ENCODE measurements around the gene SP6.

The SP6 gene

DNA sequence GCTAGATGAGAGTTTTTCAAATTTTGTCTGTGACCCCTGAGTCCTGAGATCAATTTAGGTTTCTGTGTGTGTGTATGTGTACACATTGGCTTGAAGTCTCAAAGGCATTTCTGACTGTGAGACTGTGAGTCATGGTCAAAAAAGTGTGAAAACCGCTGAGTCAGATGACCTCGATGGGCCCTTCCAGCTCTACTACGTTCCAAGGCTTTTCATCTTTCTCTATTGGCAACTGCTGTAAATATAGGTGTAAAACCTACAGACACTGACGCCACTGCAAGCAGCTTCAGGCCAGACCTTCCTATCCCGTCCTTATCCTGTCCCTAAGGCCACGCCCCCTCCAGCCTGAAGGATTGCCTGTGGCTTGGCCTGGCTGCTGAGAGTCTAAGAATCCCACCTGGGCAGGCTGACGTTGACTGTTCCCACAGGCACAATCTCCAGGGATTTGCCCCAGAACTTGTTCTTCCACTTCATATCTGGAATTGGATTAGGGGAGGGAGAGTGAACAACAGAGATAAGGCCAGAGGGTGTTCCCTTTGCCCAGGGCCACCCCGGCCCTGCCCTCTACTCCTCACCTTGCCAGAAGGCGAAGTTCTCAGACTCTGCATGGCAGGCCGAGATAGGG is 40.7 kb downstream of the SP6 start:
- no peak for DNase-seq

DNA sequence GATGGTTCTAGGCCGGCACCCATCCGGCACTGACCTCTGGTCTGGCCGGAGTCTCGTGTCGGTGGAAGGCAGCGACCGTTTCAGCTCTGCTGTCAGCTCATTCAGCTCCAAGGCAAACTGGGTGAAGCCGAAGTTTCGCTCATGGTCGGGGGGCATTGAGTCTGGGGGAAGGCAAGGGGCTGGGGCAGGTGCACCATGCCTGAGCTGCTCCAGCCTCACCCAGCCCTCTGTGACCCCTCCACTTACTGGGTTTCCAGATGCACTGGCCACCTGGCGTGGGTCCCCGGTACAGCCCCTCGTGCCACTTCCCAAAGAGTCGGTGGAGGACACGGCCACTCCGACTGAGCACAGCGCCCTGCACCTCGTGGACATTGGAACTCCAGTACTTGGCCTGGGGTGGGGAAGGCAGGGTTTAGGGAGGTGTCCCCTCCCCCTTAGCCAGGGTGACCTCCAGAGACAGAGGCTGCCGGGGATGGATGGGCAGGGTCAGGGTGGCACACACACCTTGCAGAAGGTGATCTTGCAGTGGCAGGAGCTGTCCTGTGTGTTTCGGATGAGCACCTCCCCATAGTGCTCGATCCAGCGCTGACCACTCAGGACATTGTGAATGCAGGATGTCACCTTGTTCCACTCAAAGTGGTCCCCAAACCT is 42.0 kb downstream of the SP6 start:
- DNase-seq, result no peak

DNA sequence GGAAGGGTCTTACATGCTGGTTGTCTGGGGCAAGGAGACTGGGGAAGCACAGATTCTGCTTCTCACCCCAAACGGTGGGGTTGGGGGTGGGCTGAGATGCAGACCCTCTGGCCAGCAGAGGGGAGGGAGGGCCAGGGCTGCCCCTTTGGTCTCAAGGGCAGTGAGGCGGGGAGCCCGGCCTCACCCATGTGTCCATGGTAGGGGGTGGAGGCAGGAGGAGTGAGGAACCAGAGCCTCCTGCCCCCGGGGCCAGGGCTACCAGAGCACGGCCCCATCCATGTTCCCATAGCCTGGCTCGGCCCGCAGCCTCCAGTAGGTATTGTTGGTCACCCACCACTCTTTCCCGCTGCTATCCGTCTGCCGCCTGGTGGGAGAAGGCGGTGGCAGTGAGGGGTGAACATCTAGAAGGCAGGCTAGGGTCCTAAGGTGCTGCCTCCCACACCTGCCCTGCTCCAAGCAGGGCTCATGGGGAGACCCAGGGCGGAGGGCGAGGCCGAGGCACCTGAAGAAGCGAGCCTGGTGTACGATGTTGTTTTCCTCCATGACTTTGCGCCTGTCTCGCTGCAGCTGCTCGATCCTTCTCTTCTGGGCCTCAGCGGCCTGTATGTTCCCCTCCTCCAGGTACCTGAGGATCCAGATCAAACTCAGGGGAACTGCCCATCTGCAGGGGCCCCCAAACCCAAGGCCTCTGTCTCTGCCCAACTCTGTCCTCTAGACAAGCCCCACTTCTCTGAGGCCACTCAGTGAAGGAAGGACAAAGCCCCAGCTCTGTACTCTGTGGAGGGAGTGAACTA is 42.7 kb downstream of the SP6 start:
- DNase-seq, result no peak

DNA sequence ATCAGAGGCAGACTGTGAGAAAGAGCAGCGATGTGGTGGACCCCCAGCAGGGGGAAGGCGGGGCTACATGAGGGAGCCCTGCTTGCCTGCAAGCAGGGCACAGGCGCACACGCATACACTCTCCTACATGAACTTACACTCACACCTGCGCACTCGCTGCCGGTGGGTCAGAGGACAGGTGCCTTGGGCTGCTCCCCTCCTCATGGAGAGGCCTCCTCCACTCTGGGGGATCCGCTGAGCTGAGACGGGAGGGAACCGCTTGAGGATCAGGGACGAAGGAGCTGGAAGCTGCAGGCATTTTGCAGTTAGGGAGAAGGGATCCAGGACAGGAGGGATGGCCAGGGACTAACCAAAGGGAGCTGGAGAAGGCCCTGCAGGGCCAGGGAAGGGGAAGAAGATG is 43.5 kb downstream of the SP6 start:
- DNase-seq, result no peak

DNA sequence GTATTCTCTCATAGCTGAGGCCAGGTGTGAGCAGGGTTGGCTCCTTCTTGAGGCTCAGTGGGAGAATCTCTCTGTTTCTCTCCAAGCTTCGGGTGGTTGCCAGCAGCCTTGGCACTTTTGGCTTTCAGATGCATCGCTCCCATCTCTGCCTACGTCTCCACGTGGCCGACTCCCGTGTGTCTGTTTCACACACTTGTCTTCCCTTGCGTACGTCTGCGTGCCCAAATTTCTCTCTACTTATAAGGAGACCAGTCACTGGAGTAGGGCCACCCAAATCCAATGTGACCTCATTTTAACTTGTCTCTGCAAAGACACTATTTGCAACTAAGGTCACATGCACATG is 44.1 kb downstream of the SP6 start:
- no peak for DNase-seq

DNA sequence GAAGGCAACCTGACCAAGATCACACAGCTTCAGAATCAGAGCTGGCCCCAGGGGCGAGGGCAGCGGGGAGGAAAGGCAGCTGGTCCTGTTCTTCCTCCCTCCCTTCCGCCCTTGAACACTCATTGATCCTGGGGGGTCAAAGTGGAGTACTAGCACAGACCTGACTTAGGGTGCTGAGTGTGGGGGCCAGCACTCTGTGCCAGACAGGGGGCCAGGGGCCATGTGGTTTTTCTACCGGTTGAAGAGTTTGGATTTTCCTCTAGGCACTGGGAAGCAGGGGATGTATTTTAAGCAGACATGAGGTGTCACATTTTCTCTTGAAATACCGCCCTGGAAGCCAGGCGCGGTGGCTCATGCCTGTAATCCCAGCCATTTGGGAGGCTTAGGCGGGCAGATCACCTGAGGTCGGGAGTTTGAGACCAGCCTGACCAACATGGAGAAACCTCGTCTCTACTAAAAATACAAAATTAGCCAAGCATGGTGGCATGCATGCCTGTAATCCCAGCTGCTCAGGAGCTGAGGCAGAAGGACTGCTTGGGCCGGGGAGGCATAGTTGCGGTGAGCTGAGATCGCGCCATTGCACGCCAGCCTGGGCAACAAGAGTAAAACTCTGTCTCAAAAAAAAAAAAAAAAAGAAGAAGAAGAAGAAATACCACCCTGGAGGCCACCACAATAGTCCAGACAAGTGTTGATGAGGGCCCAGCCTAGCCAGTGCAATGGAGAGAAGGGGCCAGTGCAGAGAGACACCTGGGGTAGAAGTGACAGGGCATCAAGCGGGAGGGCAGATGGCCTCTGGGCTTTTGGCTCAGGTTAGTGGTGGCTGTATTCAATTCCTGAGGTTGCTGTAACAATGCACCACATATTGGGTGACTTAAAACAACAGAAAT is 44.7 kb downstream of the SP6 start:
- no peak for DNase-seq

DNA sequence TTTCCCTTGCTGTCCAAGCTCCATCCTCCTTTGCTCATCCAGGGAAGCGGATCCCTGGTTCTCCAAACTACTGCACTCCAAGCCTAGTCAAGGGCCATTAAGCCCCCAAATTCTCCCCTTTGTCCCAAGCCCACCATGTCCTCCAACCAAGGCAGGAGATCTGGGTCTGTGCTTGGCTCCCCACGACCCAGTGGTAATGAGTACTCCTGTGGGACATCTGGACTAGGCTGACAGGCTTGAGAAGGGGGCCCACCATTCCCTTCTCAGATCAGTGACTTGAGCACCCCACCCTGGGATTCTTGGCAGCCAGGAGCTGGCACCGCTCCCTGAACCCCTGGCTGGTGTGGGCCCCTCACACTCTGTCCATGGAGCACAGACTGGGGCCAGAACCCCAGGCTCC is 46.5 kb downstream of the SP6 start:
- DNase-seq, result no peak

DNA sequence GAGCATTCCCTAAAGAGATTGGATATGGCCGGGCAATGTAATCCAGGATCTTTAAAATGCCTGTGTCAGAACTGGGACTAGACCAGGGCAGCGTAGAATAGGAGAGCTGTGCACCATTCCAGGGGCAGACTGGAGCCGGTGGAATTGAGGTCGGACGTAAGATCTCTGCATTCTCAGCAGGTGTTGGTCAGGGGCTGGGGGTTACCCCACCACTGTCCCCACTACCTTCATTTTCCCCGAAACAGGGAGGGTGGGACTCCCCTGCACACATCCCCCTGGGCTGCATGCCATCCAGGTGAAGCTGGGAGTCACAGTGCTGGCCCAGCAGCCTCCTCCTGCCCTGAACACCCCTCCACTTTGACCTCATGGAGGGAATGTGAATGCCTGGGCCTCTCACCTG is 47.2 kb downstream of the SP6 start:
- DNase-seq, result no peak

DNA sequence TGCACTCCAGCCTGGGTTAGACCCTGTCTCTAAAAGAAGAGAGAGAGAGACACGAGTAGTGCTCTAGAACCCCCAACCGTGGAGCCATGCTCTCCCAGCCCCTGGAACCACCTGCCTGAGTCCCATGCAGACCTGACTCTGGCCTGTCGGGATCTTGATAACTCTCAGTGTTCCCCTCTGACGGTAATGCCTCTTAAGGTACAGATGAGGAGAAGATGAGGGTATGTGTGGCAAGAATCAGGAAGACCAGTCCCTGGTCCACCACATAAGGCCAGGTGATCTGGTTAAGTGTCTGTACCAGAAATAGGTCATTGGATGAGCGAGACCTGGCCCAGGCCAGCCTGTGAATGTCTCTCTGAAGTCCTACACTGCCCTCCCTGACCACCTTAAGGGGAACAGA is 47.8 kb downstream of the SP6 start:
- DNase-seq, result no peak

DNA sequence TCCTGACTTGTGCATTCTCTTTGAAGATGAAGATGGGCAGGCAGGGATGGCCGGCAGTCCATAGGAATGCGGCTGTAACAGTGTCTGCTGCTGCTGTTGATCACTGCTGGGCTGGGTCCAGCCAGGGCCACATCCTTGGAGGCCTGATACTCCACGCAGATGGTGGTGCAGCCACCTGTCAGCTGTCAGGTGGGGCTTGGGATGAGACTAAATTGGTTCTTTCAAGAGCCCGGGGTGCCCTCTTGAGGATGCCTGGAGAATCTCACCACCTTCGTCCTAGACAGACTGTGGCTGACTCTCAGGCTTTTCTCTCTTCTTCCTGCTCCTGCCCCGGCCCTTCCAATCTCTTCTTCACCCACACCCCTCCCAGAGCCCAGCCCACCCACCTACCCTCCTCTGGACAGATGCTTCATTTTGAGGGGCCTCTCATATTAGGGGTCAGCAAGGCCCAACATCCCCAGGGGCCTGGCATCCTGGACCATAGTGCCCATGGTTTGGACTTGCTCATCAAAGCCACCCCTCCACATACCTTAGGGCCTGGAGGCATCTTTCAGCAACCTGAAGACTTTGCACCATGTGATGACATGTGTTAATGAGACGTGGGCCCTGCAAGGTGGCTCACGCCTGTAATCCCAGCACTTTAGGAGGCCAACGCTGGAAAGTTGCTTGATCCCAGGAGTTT is 48.5 kb downstream of the SP6 start:
- peak; percentile 67 for DNase-seq

DNA sequence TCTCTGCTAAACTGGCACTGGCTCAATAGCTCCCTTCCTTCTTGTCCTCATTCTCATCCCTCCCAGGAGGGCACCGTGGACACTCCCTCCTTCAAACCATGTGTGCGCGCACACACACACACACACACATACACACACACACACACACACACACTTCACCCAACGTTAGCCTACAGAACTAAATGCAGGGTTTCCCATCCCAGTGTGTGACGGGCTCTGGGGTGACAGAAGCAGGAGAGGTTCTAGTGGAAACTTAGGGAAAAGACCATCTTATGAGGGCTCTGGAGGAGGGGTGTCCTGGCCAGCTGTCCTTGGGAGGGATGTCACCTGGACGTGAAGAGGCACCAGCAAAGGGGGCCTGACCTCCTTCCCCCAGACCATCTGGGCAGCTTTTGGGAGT is 49.1 kb downstream of the SP6 start:
- no peak for DNase-seq

DNA sequence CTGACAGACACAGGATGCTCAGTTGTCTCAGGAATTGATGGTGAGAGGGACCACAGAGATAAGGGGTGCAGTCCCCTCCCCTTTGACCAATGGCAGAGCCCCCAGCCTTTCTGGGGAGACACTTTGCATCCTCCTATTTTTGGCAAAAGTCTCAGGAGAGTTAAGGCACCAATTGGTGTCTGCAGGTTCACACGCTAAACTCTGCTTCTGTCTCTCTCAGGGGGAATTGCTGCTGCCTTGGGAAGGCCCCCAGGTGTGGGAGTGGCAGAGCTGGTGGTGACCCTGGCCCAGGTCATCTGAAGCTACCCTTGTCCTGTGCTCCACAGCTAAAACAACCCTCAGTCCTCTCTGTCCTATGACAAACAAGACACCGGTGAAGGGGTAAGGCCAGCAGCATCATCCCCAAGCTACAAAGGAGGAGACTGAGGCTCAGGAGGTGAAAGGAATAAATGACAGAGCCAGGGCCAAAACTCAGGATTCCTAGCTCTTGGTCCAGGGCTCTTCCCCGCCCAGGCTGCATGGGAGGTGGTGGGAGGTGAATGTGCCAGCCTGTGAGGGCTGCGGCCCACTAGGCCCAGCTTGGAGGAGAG is 49.7 kb downstream of the SP6 start:
- DNase-seq, result no peak

DNA sequence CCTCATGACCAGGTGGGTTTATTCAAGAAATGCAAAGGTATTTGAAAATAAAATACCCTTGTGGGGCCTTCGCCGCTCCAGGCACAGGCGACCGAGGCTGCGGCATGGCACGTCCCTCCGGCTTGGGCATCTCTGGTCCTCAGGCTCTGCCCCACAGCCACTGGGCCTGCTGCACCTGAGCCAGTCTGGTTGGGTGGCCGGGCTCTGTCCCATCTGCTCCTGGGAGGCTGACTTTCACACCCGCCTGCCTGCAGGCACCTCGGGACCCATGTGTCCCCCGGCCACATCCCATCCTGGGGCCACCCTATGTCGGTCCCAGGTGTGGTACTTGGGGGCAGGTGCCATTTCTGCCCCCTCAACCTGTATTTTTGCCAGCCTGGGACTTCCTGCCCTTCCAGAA is 50.3 kb downstream of the SP6 start:
- no peak for DNase-seq

DNA sequence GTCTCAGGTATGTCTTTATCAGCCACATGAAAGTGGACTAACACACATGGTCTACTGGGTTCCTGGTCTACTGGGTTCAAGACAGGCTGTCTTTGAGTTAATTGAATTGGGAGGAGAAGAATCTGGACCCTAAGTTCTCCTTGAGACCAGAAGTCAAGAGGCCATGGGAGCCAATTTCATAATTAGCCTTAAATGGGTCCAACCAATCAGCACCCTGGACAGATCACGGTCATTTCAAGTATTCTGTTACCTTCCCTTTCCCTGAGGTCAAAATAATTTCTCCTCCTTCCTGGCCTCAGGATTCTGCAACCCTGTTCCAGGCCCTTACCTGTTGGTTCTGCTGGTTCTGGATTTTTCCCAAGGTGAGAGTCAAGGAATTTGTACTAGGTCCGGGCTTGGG is 53.2 kb downstream of the SP6 start:
- no peak for DNase-seq
